ENCODE measurements around the gene STX11.

STX11 gene

GRCh38 chr6:144133225-144133821 lies 17.0 kb upstream of the STX11 start:
- TF ChIP-seq GATA2 (IDR thresholded peaks at IDR 0.05; ENCODE audit: low read depth, low read length) (no peak), GATA3 (IDR thresholded peaks at IDR 0.05; ENCODE audit: low read depth, low read length) (no peak)

GRCh38 chr6:144134176-144134575 lies 16.1 kb upstream of the STX11 start:
- TF ChIP-seq GATA2 (IDR thresholded peaks at IDR 0.05; ENCODE audit: low read depth, low read length) (no peak), GATA3 (IDR thresholded peaks at IDR 0.05; ENCODE audit: low read depth, low read length) (no peak)

- no peak for TF ChIP-seq GATA2 (IDR thresholded peaks at IDR 0.05; ENCODE audit: low read depth, low read length)
- TF ChIP-seq GATA3 (IDR thresholded peaks at IDR 0.05; ENCODE audit: low read depth, low read length): no peak
These were observed 15.6 kb upstream of the STX11 start for GRCh38 chr6:144134737-144135136.

GRCh38 chr6:144138542-144138941 lies 11.8 kb upstream of the STX11 start:
- TF ChIP-seq GATA3 (IDR thresholded peaks at IDR 0.05; ENCODE audit: low read depth, low read length) (no peak), GATA2 (IDR thresholded peaks at IDR 0.05; ENCODE audit: low read depth, low read length) (no peak)

- TF ChIP-seq GATA3 (IDR thresholded peaks at IDR 0.05; ENCODE audit: low read depth, low read length) (no peak), GATA2 (IDR thresholded peaks at IDR 0.05; ENCODE audit: low read depth, low read length) (no peak)
These were observed 10.5 kb upstream of the STX11 start for GRCh38 chr6:144139817-144140216.

GRCh38 chr6:144140867-144141266 lies 9.4 kb upstream of the STX11 start:
- TF ChIP-seq GATA3 (IDR thresholded peaks at IDR 0.05; ENCODE audit: low read depth, low read length) (no peak), GATA2 (IDR thresholded peaks at IDR 0.05; ENCODE audit: low read depth, low read length) (no peak)

GRCh38 chr6:144141470-144141869 lies 8.8 kb upstream of the STX11 start:
- no peak for TF ChIP-seq GATA2 (IDR thresholded peaks at IDR 0.05; ENCODE audit: low read depth, low read length)
- no peak for TF ChIP-seq GATA3 (IDR thresholded peaks at IDR 0.05; ENCODE audit: low read depth, low read length)

- TF ChIP-seq GATA3 (IDR thresholded peaks at IDR 0.05; ENCODE audit: low read depth, low read length) (no peak), GATA2 (IDR thresholded peaks at IDR 0.05; ENCODE audit: low read depth, low read length) (no peak)
These were observed 7.2 kb upstream of the STX11 start for GRCh38 chr6:144143106-144143505.

- no peak for TF ChIP-seq GATA2 (IDR thresholded peaks at IDR 0.05; ENCODE audit: low read depth, low read length)
- TF ChIP-seq GATA3 (IDR thresholded peaks at IDR 0.05; ENCODE audit: low read depth, low read length): no peak
These were observed 6.4 kb upstream of the STX11 start for GRCh38 chr6:144143878-144144277.

- no peak for TF ChIP-seq GATA2 (IDR thresholded peaks at IDR 0.05; ENCODE audit: low read depth, low read length)
- TF ChIP-seq GATA3 (IDR thresholded peaks at IDR 0.05; ENCODE audit: low read depth, low read length): no peak
These were observed 5.3 kb upstream of the STX11 start for GRCh38 chr6:144144996-144145395.

GRCh38 chr6:144145541-144145940 lies 4.8 kb upstream of the STX11 start:
- TF ChIP-seq GATA3 (IDR thresholded peaks at IDR 0.05; ENCODE audit: low read depth, low read length) (no peak), GATA2 (IDR thresholded peaks at IDR 0.05; ENCODE audit: low read depth, low read length) (no peak)

GRCh38 chr6:144148886-144149285 lies 1.4 kb upstream of the STX11 start:
- no peak for TF ChIP-seq GATA3 (IDR thresholded peaks at IDR 0.05; ENCODE audit: low read depth, low read length)
- TF ChIP-seq GATA2 (IDR thresholded peaks at IDR 0.05; ENCODE audit: low read depth, low read length): no peak

- TF ChIP-seq GATA2 (IDR thresholded peaks at IDR 0.05; ENCODE audit: low read depth, low read length) (no peak), GATA3 (IDR thresholded peaks at IDR 0.05; ENCODE audit: low read depth, low read length) (no peak)
These were observed 791 bp upstream of the STX11 start for GRCh38 chr6:144149558-144149893.

GRCh38 chr6:144150710-144151657 lies 667 bp downstream of the STX11 start:
- TF ChIP-seq GATA3 (IDR thresholded peaks at IDR 0.05; ENCODE audit: low read depth, low read length) (no peak), GATA2 (IDR thresholded peaks at IDR 0.05; ENCODE audit: low read depth, low read length) (no peak)

GRCh38 chr6:144152334-144152900 lies 2.1 kb downstream of the STX11 start:
- no peak for TF ChIP-seq GATA2 (IDR thresholded peaks at IDR 0.05; ENCODE audit: low read depth, low read length)
- TF ChIP-seq GATA3 (IDR thresholded peaks at IDR 0.05; ENCODE audit: low read depth, low read length): no peak
